Kidney (tissue), 14 donors: ENCODE data around the gene STPG2. TPM values are rescaled to one million over a fixed set of nuclear protein-coding genes. Genes with fewer than 3 reads are reported as not detected.

Experiments used
- DNase-seq, 5 donors: peaks; one replicate each; pipeline ENCODE4 v3.0.0-alpha.2; 2013 to 2020
- FAIRE-seq: peaks from 2 replicates; lab custom pipeline; 2012; peaks lifted over from hg19 to GRCh38; lab: Jason Lieb, UNC
- H3K27ac ChIP-seq, 2 donors: one replicate each; pipeline ENCODE4 v1.7.0; 2013; ENCODE audit warnings: low read depth in 2 of 2, low read length in 2 of 2, inconsistent platforms in 1 of 2
- H3K27me3 ChIP-seq: one replicate; pipeline ENCODE4 v1.7.1; 2013; ENCODE audit warnings: low read length, inconsistent platforms; ENCODE audit not compliant: control insufficient read depth, insufficient read depth
- H3K36me3 ChIP-seq, 3 donors: one replicate each; pipeline versions ENCODE4 v1.7.0 to v1.7.1; 2013; ENCODE audit warnings: low read length in 3 of 3, control low read depth in 1 of 3, inconsistent platforms in 1 of 3; ENCODE audit not compliant: insufficient read depth in 3 of 3, control insufficient read depth in 2 of 3
- H3K4me1 ChIP-seq, 3 donors: one replicate each; pipeline versions ENCODE4 v1.7.0 to v1.7.1; 2013; ENCODE audit warnings: low read length in 3 of 3, inconsistent platforms in 1 of 3, low read depth in 1 of 3; ENCODE audit not compliant: control insufficient read depth in 2 of 3, insufficient read depth in 2 of 3
- H3K4me3 ChIP-seq, 3 donors: one replicate each; pipeline versions ENCODE4 v1.7.0 to v1.8.1; 2013; ENCODE audit warnings: low read length in 3 of 3, control low read depth in 1 of 3, inconsistent platforms in 1 of 3
- H3K9ac ChIP-seq, 3 donors: one replicate each; pipeline versions ENCODE4 v1.7.0 to v1.7.1; 2013; ENCODE audit warnings: low read length in 3 of 3, control low read depth in 1 of 3, inconsistent platforms in 1 of 3
- H3K9me3 ChIP-seq, 3 donors: one replicate each; pipeline versions ENCODE4 v1.7.0 to v1.7.1; 2013; ENCODE audit warnings: low read length in 3 of 3, control low read depth in 1 of 3, inconsistent platforms in 1 of 3; ENCODE audit not compliant: control insufficient read depth in 2 of 3, insufficient read depth in 1 of 3
- CTCF ChIP-seq: IDR thresholded peaks from 3 replicates; pipeline ENCODE4 v1.5.1; 2012; ENCODE audit warnings: mild to moderate bottlenecking, moderate library complexity, borderline replicate concordance; ENCODE audit not compliant: insufficient read depth; ENCODE audit errors: extremely low read depth
- intact Hi-C: fragments of 100-400 bp; cut with DNase I; formaldehyde crosslinking; loops from one replicate; pipeline ENCODE4 v1.11.1; 2022
- polyA plus RNA-seq: library from polyadenylated mRNA; stranded (reverse); fragments of 350-450 nt; fragmentation: Illumina TruSeq; extraction: RNeasy Lipid Tissue Mini Kit (QIAGEN cat#74804); gene quantifications from one replicate; pipeline ENCODE4 v1.2.3, GENCODE V29; 2014; ENCODE audit warnings: low read depth, low replicate concordance; ENCODE audit not compliant: insufficient read depth
- total RNA-seq: library from RNA; stranded (reverse); fragmentation: NEBNext Ultra II Directional; extraction: Animal tissue kit (Norgen Biotek cat#: 25700); gene quantifications from one replicate; pipeline ENCODE4 v1.2.1, GENCODE V29; 2021
- donor health status: control.
- donor health status: control.
- donor health status: control.
- donor health status: control.
- donor health status: control.
- donor health status: DM: yes; HTN: yes; CAD: no.
- donor health status: Normal renal cell carcinoma (clear cell type).

STPG2 gene
- total and polyA plus RNA-seq, 2 donors from 2014 or later, result 0.43 to 1.1 TPM

GRCh38 chr4:97590266-97590665 is 553.0 kb downstream of the STPG2 start:
- no peak overlapping the region for H3K9ac ChIP-seq
- H3K27ac ChIP-seq, result no peak overlapping the region
- TF ChIP-seq CTCF, result no peak
- no peaks in the 10 kb centered on the region for H3K4me1 ChIP-seq
- no peak overlapping the region for H3K4me3 ChIP-seq
- intact Hi-C loops, result no loop called here
- H3K27me3 ChIP-seq, result no peaks in the 10 kb centered on the region
- FAIRE-seq (no peak), DNase-seq (no peak)
- no peaks in the 10 kb centered on the region for H3K36me3 ChIP-seq
- no peaks in the 10 kb centered on the region for H3K9me3 ChIP-seq

DNA sequence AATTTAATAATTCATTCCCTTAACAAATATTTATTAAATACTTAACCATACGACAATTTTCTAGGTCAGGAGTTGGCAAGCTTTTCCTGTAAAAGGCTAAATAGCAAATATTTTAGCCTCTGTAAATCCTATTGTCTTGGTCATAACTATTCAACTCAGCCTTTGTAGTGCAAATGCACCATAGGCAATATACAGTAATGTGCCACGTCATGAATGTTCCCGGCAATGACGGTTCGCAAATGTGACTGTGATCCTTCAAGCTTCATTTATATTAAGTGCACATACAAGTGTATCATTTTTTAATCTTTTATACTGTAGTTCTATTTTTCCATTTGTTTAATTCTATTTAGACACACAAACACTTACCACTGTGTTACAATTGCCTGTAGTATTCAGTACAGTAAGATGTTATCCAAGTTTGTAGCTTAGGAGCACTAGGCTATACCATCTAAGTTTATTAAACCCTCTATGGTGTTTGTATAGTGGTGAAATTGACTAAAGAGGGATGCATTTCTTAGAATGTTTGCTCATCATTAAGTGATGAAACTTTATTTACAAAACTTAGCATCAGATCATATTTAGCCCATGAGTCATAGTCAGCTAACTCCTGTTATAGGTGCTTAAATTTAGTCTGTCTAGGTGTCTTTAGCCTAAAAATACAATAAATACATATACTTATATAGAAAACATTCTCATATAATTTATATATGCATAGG is 553.6 kb downstream of the STPG2 start:
- FAIRE-seq (no peak), DNase-seq (no peak)
- no peak overlapping the region for H3K4me3 ChIP-seq
- H3K27ac ChIP-seq, result no peak overlapping the region
- TF ChIP-seq CTCF, result no peak
- H3K4me1 ChIP-seq, result no peaks in the 10 kb centered on the region
- no peak overlapping the region for H3K9ac ChIP-seq
- no peaks in the 10 kb centered on the region for H3K27me3 ChIP-seq
- intact Hi-C loops, result no loop called here
- H3K9me3 ChIP-seq, result no peaks in the 10 kb centered on the region
- no peaks in the 10 kb centered on the region for H3K36me3 ChIP-seq

- H3K9ac ChIP-seq, result no peak overlapping the region
- intact Hi-C loops, result no loop called here
- H3K4me3 ChIP-seq, result no peak overlapping the region
- H3K36me3 ChIP-seq, result no peaks in the 10 kb centered on the region
- no peak for TF ChIP-seq CTCF
- FAIRE-seq (no peak), DNase-seq (no peak)
- no peak overlapping the region for H3K27ac ChIP-seq
- H3K9me3 ChIP-seq, result no peaks in the 10 kb centered on the region
- no peaks in the 10 kb centered on the region for H3K27me3 ChIP-seq
- no peaks in the 10 kb centered on the region for H3K4me1 ChIP-seq
Observed at GRCh38 chr4:97587912-97588311, 555.4 kb downstream of the STPG2 start.
